Measurements from ENCODE around the gene SSUH2.
"Not testable (repeated sequence)": the region's sequence is repeated elsewhere in the genome, so short reads cannot be mapped to it uniquely, and the experiment has no call there.

The SSUH2 gene

GRCh38 chr3:8644748-8645390, at the start of gene SSUH2:
Gene SSUH2, minus strand, starts transcription at chr3:8644798. Its CDS starts 40 bp downstream, at chr3:8644758.
- Mint-ChIP-seq H3K4me1 (peaks cover 0 to 4% of the 10 kb centered on the region in 2 donors), H3K36me3 (no peaks in the 10 kb centered on the region), H3K27ac (no peak within 1 kb of the TSS), H3K9me3 (no peaks in the 10 kb centered on the region), H3K27me3 (peaks cover 0 to 16% of the 10 kb centered on the region in 2 donors), H3K4me3 (no peak within 1 kb of the TSS)
- DNase-seq = no peak
- ATAC-seq (replicated peaks) = peak; percentile 80 to 83

GRCh38 chr3:8691295-8691694, 46.7 kb upstream of the SSUH2 start:
- not testable (repeated sequence) for H3K4me1 Mint-ChIP-seq

GRCh38 chr3:8684992-8685391, 40.4 kb upstream of the SSUH2 start:
- H3K4me3 Mint-ChIP-seq; DNase-seq; H3K27ac Mint-ChIP-seq; H3K9me3 Mint-ChIP-seq; ATAC-seq (replicated peaks); H3K36me3 Mint-ChIP-seq; H3K4me1 Mint-ChIP-seq: not testable (repeated sequence)
- H3K27me3 Mint-ChIP-seq = peaks cover 10 to 11% of the 10 kb centered on the region in 2 donors

More at GRCh38 chr3:8691295-8691694, 46.7 kb upstream of the SSUH2 start:
- H3K36me3 Mint-ChIP-seq; DNase-seq; ATAC-seq (replicated peaks); H3K4me3 Mint-ChIP-seq; H3K9me3 Mint-ChIP-seq; H3K27me3 Mint-ChIP-seq; H3K27ac Mint-ChIP-seq: not testable (repeated sequence)

- H3K4me1 Mint-ChIP-seq; H3K4me3 Mint-ChIP-seq; ATAC-seq (replicated peaks); H3K9me3 Mint-ChIP-seq; H3K36me3 Mint-ChIP-seq; H3K27ac Mint-ChIP-seq: not testable (repeated sequence)
- DNase-seq = peak; percentile 40
- H3K27me3 Mint-ChIP-seq = peaks cover 10 to 24% of the 10 kb centered on the region in 2 donors
These were observed 38.4 kb upstream of the SSUH2 start for GRCh38 chr3:8682850-8683574.

- H3K27me3 Mint-ChIP-seq = peaks cover 10 to 26% of the 10 kb centered on the region in 2 donors
- H3K4me1 Mint-ChIP-seq; H3K27ac Mint-ChIP-seq; H3K36me3 Mint-ChIP-seq; H3K4me3 Mint-ChIP-seq; H3K9me3 Mint-ChIP-seq; ATAC-seq (replicated peaks); DNase-seq: not testable (repeated sequence)
These were observed 37.4 kb upstream of the SSUH2 start for GRCh38 chr3:8681881-8682538.

GRCh38 chr3:8681349-8681748, 36.8 kb upstream of the SSUH2 start:
- DNase-seq (no peak), ATAC-seq (replicated peaks) (no peak)
- Mint-ChIP-seq H3K4me1 (peaks cover 8 to 10% of the 10 kb centered on the region in 2 donors), H3K9me3 (no peaks in the 10 kb centered on the region), H3K27ac (no peak overlapping the region), H3K4me3 (no peak overlapping the region), H3K27me3 (peaks cover 10 to 26% of the 10 kb centered on the region in 2 donors), H3K36me3 (no peaks in the 10 kb centered on the region)

- H3K27ac Mint-ChIP-seq; DNase-seq; H3K4me3 Mint-ChIP-seq; H3K36me3 Mint-ChIP-seq; H3K9me3 Mint-ChIP-seq; H3K4me1 Mint-ChIP-seq; ATAC-seq (replicated peaks): not testable (repeated sequence)
- H3K27me3 Mint-ChIP-seq = peaks cover 10 to 26% of the 10 kb centered on the region in 2 donors
These were observed 35.4 kb upstream of the SSUH2 start for GRCh38 chr3:8679817-8680553.

- Mint-ChIP-seq H3K27me3 (peaks cover 10 to 26% of the 10 kb centered on the region in 2 donors), H3K4me1 (peaks cover 8 to 10% of the 10 kb centered on the region in 2 donors), H3K36me3 (no peaks in the 10 kb centered on the region), H3K27ac (no peak overlapping the region), H3K4me3 (no peak overlapping the region), H3K9me3 (no peaks in the 10 kb centered on the region)
- DNase-seq (no peak), ATAC-seq (replicated peaks) (no peak)
These were observed 34.2 kb upstream of the SSUH2 start for GRCh38 chr3:8678751-8679150.

- peaks cover 5 to 29% of the 10 kb centered on the region in 2 donors for H3K27me3 Mint-ChIP-seq
- ATAC-seq (replicated peaks) = not testable (repeated sequence)
These were observed 32.7 kb upstream of the SSUH2 start for GRCh38 chr3:8677258-8677657.

GRCh38 chr3:8675591-8675990, 31.0 kb upstream of the SSUH2 start:
- H3K4me3 Mint-ChIP-seq; DNase-seq; H3K9me3 Mint-ChIP-seq; H3K36me3 Mint-ChIP-seq; H3K27ac Mint-ChIP-seq; H3K4me1 Mint-ChIP-seq; ATAC-seq (replicated peaks): not testable (repeated sequence)
- peaks cover 5 to 26% of the 10 kb centered on the region in 2 donors for H3K27me3 Mint-ChIP-seq

More at GRCh38 chr3:8677258-8677657, 32.7 kb upstream of the SSUH2 start:
- not testable (repeated sequence) for DNase-seq, H3K4me3 Mint-ChIP-seq, H3K36me3 Mint-ChIP-seq, H3K27ac Mint-ChIP-seq, H3K9me3 Mint-ChIP-seq, H3K4me1 Mint-ChIP-seq

- H3K4me1 Mint-ChIP-seq = no peaks in the 10 kb centered on the region
- H3K4me3 Mint-ChIP-seq = no peak overlapping the region
- no peaks in the 10 kb centered on the region for H3K9me3 Mint-ChIP-seq
These were observed 28.6 kb upstream of the SSUH2 start for GRCh38 chr3:8673083-8673737.

GRCh38 chr3:8669019-8669418, 24.4 kb upstream of the SSUH2 start:
- Mint-ChIP-seq H3K36me3 (no peaks in the 10 kb centered on the region), H3K27ac (no peak overlapping the region), H3K4me3 (no peak overlapping the region), H3K27me3 (peaks cover 3 to 10% of the 10 kb centered on the region in 2 donors), H3K9me3 (no peaks in the 10 kb centered on the region), H3K4me1 (peaks cover 12 to 18% of the 10 kb centered on the region in 2 donors)
- ATAC-seq (replicated peaks) = no peak
- DNase-seq = no peak

More at GRCh38 chr3:8673083-8673737, 28.6 kb upstream of the SSUH2 start:
- no peak overlapping the region for H3K27ac Mint-ChIP-seq
- no peak for ATAC-seq (replicated peaks)
- no peak for DNase-seq
- H3K27me3 Mint-ChIP-seq = peaks cover 0 to 10% of the 10 kb centered on the region in 2 donors
- H3K36me3 Mint-ChIP-seq = no peaks in the 10 kb centered on the region

- DNase-seq = no peak
- peaks cover 12 to 18% of the 10 kb centered on the region in 2 donors for H3K4me1 Mint-ChIP-seq
- H3K27ac Mint-ChIP-seq = no peak overlapping the region
- no peak overlapping the region for H3K4me3 Mint-ChIP-seq
- no peaks in the 10 kb centered on the region for H3K9me3 Mint-ChIP-seq
- H3K27me3 Mint-ChIP-seq = peaks cover 3 to 10% of the 10 kb centered on the region in 2 donors
- no peak for ATAC-seq (replicated peaks)
- H3K36me3 Mint-ChIP-seq = no peaks in the 10 kb centered on the region
These were observed 23.6 kb upstream of the SSUH2 start for GRCh38 chr3:8668216-8668615.
